ENCODE measurements around the gene CMC4. TPM values are rescaled to one million over a fixed set of nuclear protein-coding genes. Genes with fewer than 3 reads are reported as not detected.

CMC4 gene
- 3.7 TPM for total RNA-seq
- 10 to 100 TPM; 17.8 to 22.9 (median 20.5) TPM for polyA plus RNA-seq

GRCh38 chrX:155070975-155071693 is at the start of gene CMC4, which contains the start of the genes BRCC3 and MTCP1:
Gene CMC4 (minus strand): TSS chrX:155071136. CDS start chrX:155064023, 7,113 bp downstream.
Gene BRCC3 (plus strand): TSS chrX:155071508. CDS start chrX:155071528, 20 bp downstream.
Gene MTCP1 (minus strand): TSS chrX:155071136. CDS start chrX:155066010, 5,126 bp downstream.
- no peaks in the 10 kb centered on the region for H3K9me3 ChIP-seq (ENCODE audit: control insufficient read depth in 2 of 2, low read length in 2 of 2)
- H3K4me3 Mint-ChIP-seq = peak within 1 kb of the TSS; percentile 89 to 97 (median 94)
- H3K4me1 Mint-ChIP-seq = peaks cover 9 to 60% (median 43%) of the 10 kb centered on the region in 4 donors
- peaks cover 7% of the 10 kb centered on the region for H3K36me3 ChIP-seq (ENCODE audit: control insufficient read depth, insufficient read depth, low read length)
- peaks cover 12% of the 10 kb centered on the region for H3K36me3 Mint-ChIP-seq
- DNase-seq = peak; percentile 73 to 84 (median 76)
- H3K27ac ChIP-seq (ENCODE audit: insufficient read depth, low read length, poor library complexity, severe bottlenecking) = peak within 1 kb of the TSS; percentile 82
- H3K4me1 ChIP-seq (ENCODE audit: control insufficient read depth, insufficient read depth, low read length, poor library complexity, severe bottlenecking) = peaks cover 31% of the 10 kb centered on the region
- H3K27ac Mint-ChIP-seq = peak within 1 kb of the TSS; percentile 89 to 94 (median 93)
- peak within 1 kb of the TSS; percentile 92 for H3K4me3 ChIP-seq (ENCODE audit: low read depth, low read length)
- peaks cover 0 to 2% (median 0%) of the 10 kb centered on the region in 7 donors for H3K9me3 Mint-ChIP-seq
- no peaks in the 10 kb centered on the region for H3K27me3 Mint-ChIP-seq
- no peaks in the 10 kb centered on the region for H3K27me3 ChIP-seq (ENCODE audit: control insufficient read depth, insufficient read depth, low read length)
- ATAC-seq (ENCODE audit: low read depth in 2 of 2) = peak; percentile 81 to 82

- DNase-seq (no peak), ATAC-seq (ENCODE audit: low read depth in 2 of 2) (no peak)
- H3K9me3 ChIP-seq (ENCODE audit: control insufficient read depth in 2 of 2, low read length in 2 of 2) = no peaks in the 10 kb centered on the region
- no peak overlapping the region for H3K27ac ChIP-seq (ENCODE audit: insufficient read depth, low read length, poor library complexity, severe bottlenecking)
- H3K36me3 Mint-ChIP-seq = peaks cover 6% of the 10 kb centered on the region
- H3K27ac Mint-ChIP-seq = no peak overlapping the region
- H3K4me3 Mint-ChIP-seq = no peak overlapping the region
- H3K36me3 ChIP-seq (ENCODE audit: control insufficient read depth, insufficient read depth, low read length) = peaks cover 20% of the 10 kb centered on the region
- H3K4me1 ChIP-seq (ENCODE audit: control insufficient read depth, insufficient read depth, low read length, poor library complexity, severe bottlenecking) = no peaks in the 10 kb centered on the region
- peaks cover 0 to 4% (median 0%) of the 10 kb centered on the region in 4 donors for H3K4me1 Mint-ChIP-seq
- no peaks in the 10 kb centered on the region for H3K27me3 ChIP-seq (ENCODE audit: control insufficient read depth, insufficient read depth, low read length)
- H3K9me3 Mint-ChIP-seq = no peaks in the 10 kb centered on the region
- H3K4me3 ChIP-seq (ENCODE audit: low read depth, low read length) = no peak overlapping the region
- H3K27me3 Mint-ChIP-seq = no peaks in the 10 kb centered on the region
These were observed 44.4 kb upstream of the CMC4 start for GRCh38 chrX:155115174-155115819.

- H3K27me3 Mint-ChIP-seq = no peaks in the 10 kb centered on the region
- DNase-seq = no peak
- Histone ChIP-seq H3K27me3 (ENCODE audit: control insufficient read depth, insufficient read depth, low read length) (no peaks in the 10 kb centered on the region), H3K4me3 (ENCODE audit: low read depth, low read length) (no peak overlapping the region), H3K4me1 (ENCODE audit: control insufficient read depth, insufficient read depth, low read length, poor library complexity, severe bottlenecking) (no peaks in the 10 kb centered on the region), H3K27ac (ENCODE audit: insufficient read depth, low read length, poor library complexity, severe bottlenecking) (no peak overlapping the region), H3K9me3 (ENCODE audit: control insufficient read depth in 2 of 2, low read length in 2 of 2) (no peaks in the 10 kb centered on the region), H3K36me3 (ENCODE audit: control insufficient read depth, insufficient read depth, low read length) (peaks cover 11% of the 10 kb centered on the region)
- H3K4me1 Mint-ChIP-seq = peaks cover 0 to 8% (median 0%) of the 10 kb centered on the region in 4 donors
- peaks cover 6% of the 10 kb centered on the region for H3K36me3 Mint-ChIP-seq
- H3K4me3 Mint-ChIP-seq = no peak overlapping the region
- no peak overlapping the region for H3K27ac Mint-ChIP-seq
- H3K9me3 Mint-ChIP-seq = no peaks in the 10 kb centered on the region
- ATAC-seq (ENCODE audit: low read depth in 2 of 2) = no peak
These were observed 42.2 kb upstream of the CMC4 start for GRCh38 chrX:155113097-155113496.

GRCh38 chrX:155112171-155112570 is 41.2 kb upstream of the CMC4 start:
- Histone ChIP-seq H3K27me3 (ENCODE audit: control insufficient read depth, insufficient read depth, low read length) (no peaks in the 10 kb centered on the region), H3K4me3 (ENCODE audit: low read depth, low read length) (no peak overlapping the region), H3K9me3 (ENCODE audit: control insufficient read depth in 2 of 2, low read length in 2 of 2) (no peaks in the 10 kb centered on the region), H3K27ac (ENCODE audit: insufficient read depth, low read length, poor library complexity, severe bottlenecking) (no peak overlapping the region), H3K36me3 (ENCODE audit: control insufficient read depth, insufficient read depth, low read length) (peaks cover 15% of the 10 kb centered on the region), H3K4me1 (ENCODE audit: control insufficient read depth, insufficient read depth, low read length, poor library complexity, severe bottlenecking) (no peaks in the 10 kb centered on the region)
- no peaks in the 10 kb centered on the region for H3K27me3 Mint-ChIP-seq
- H3K4me3 Mint-ChIP-seq = no peak overlapping the region
- no peak overlapping the region for H3K27ac Mint-ChIP-seq
- no peak for DNase-seq
- no peaks in the 10 kb centered on the region for H3K9me3 Mint-ChIP-seq
- no peak for ATAC-seq (ENCODE audit: low read depth in 2 of 2)
- peaks cover 0 to 8% (median 0%) of the 10 kb centered on the region in 4 donors for H3K4me1 Mint-ChIP-seq
- peaks cover 4% of the 10 kb centered on the region for H3K36me3 Mint-ChIP-seq

GRCh38 chrX:155108427-155108826 is 37.5 kb upstream of the CMC4 start:
- no peak for ATAC-seq (ENCODE audit: low read depth in 2 of 2)
- Mint-ChIP-seq H3K4me1 (peaks cover 2 to 16% (median 6%) of the 10 kb centered on the region in 4 donors), H3K36me3 (peaks cover 4% of the 10 kb centered on the region), H3K27ac (no peak overlapping the region), H3K4me3 (no peak overlapping the region), H3K9me3 (no peaks in the 10 kb centered on the region), H3K27me3 (no peaks in the 10 kb centered on the region)
- H3K27me3 ChIP-seq (ENCODE audit: control insufficient read depth, insufficient read depth, low read length) = no peaks in the 10 kb centered on the region
- H3K4me1 ChIP-seq (ENCODE audit: control insufficient read depth, insufficient read depth, low read length, poor library complexity, severe bottlenecking) = no peaks in the 10 kb centered on the region
- H3K4me3 ChIP-seq (ENCODE audit: low read depth, low read length) = no peak overlapping the region
- no peak overlapping the region for H3K27ac ChIP-seq (ENCODE audit: insufficient read depth, low read length, poor library complexity, severe bottlenecking)
- H3K9me3 ChIP-seq (ENCODE audit: control insufficient read depth in 2 of 2, low read length in 2 of 2) = no peaks in the 10 kb centered on the region
- peaks cover 7% of the 10 kb centered on the region for H3K36me3 ChIP-seq (ENCODE audit: control insufficient read depth, insufficient read depth, low read length)
- DNase-seq = no peak

- no peak overlapping the region for H3K4me3 Mint-ChIP-seq
- Histone ChIP-seq H3K36me3 (ENCODE audit: control insufficient read depth, insufficient read depth, low read length) (peaks cover 7% of the 10 kb centered on the region), H3K4me3 (ENCODE audit: low read depth, low read length) (no peak overlapping the region), H3K27ac (ENCODE audit: insufficient read depth, low read length, poor library complexity, severe bottlenecking) (no peak overlapping the region), H3K9me3 (ENCODE audit: control insufficient read depth in 2 of 2, low read length in 2 of 2) (no peaks in the 10 kb centered on the region), H3K27me3 (ENCODE audit: control insufficient read depth, insufficient read depth, low read length) (no peaks in the 10 kb centered on the region), H3K4me1 (ENCODE audit: control insufficient read depth, insufficient read depth, low read length, poor library complexity, severe bottlenecking) (no peaks in the 10 kb centered on the region)
- ATAC-seq (ENCODE audit: low read depth in 2 of 2) (no peak), DNase-seq (no peak)
- H3K4me1 Mint-ChIP-seq = peaks cover 2 to 12% (median 9%) of the 10 kb centered on the region in 4 donors
- H3K27ac Mint-ChIP-seq = no peak overlapping the region
- H3K9me3 Mint-ChIP-seq = no peaks in the 10 kb centered on the region
- H3K36me3 Mint-ChIP-seq = peaks cover 4% of the 10 kb centered on the region
- H3K27me3 Mint-ChIP-seq = no peaks in the 10 kb centered on the region
These were observed 35.0 kb upstream of the CMC4 start for GRCh38 chrX:155105919-155106318.

GRCh38 chrX:155094468-155095061 is 23.6 kb upstream of the CMC4 start:
- Mint-ChIP-seq H3K9me3 (peaks cover 0 to 2% (median 0%) of the 10 kb centered on the region in 7 donors), H3K36me3 (peaks cover 6% of the 10 kb centered on the region), H3K4me1 (peaks cover 0 to 8% (median 3%) of the 10 kb centered on the region in 4 donors), H3K27ac (no peak overlapping the region), H3K4me3 (no peak overlapping the region), H3K27me3 (no peaks in the 10 kb centered on the region)
- ATAC-seq (ENCODE audit: low read depth in 2 of 2) (peak; percentile 60 to 65), DNase-seq (peak in 2 of 3 donors; percentile 51 to 61)
- Histone ChIP-seq H3K9me3 (ENCODE audit: control insufficient read depth in 2 of 2, low read length in 2 of 2) (no peaks in the 10 kb centered on the region), H3K36me3 (ENCODE audit: control insufficient read depth, insufficient read depth, low read length) (peaks cover 7% of the 10 kb centered on the region), H3K27ac (ENCODE audit: insufficient read depth, low read length, poor library complexity, severe bottlenecking) (no peak overlapping the region), H3K4me3 (ENCODE audit: low read depth, low read length) (no peak overlapping the region), H3K27me3 (ENCODE audit: control insufficient read depth, insufficient read depth, low read length) (no peaks in the 10 kb centered on the region), H3K4me1 (ENCODE audit: control insufficient read depth, insufficient read depth, low read length, poor library complexity, severe bottlenecking) (no peaks in the 10 kb centered on the region)
